ENCODE measurements around the gene PRSS56. TPM values are rescaled to one million over a fixed set of nuclear protein-coding genes. Genes with fewer than 3 reads are reported as not detected.
A peak's percentile ranks its signal among the peaks of the same experiment; 100 is the strongest.

PRSS56 gene
- not detected for total RNA-seq
- 8.4 TPM for polyA plus RNA-seq (2013, experiment 1 of 2)
- 3.4 TPM for polyA plus RNA-seq (2013, experiment 2 of 2)
- long read RNA-seq, experiment 1: 0 reads
- long read RNA-seq, experiment 2: 0 reads
- long read RNA-seq, experiment 3: 0 reads
- long read RNA-seq, experiment 4: 0 reads

GRCh38 chr2:232519581-232520438 lies at the start of gene PRSS56:
TSS of gene PRSS56 (plus strand) at chr2:232520388. CDS start at chr2:232520599, 211 bp downstream.
- Histone ChIP-seq H3K27ac (ENCODE audit: low read depth, low read length) (no peak within 1 kb of the TSS), H3K4me1 (ENCODE audit: control insufficient read depth, insufficient read depth, low read length) (no peaks in the 10 kb centered on the region), H3K27me3 (ENCODE audit: control insufficient read depth, insufficient read depth, low read length, poor library complexity, severe bottlenecking) (peaks cover 55% of the 10 kb centered on the region), H3K9me3 (ENCODE audit: control insufficient read depth, low read length) (no peaks in the 10 kb centered on the region), H3K9ac (ENCODE audit: extremely low read depth, low read length, poor library complexity, severe bottlenecking) (no peak within 1 kb of the TSS), H3K36me3 (ENCODE audit: control insufficient read depth, insufficient read depth, low read length) (no peaks in the 10 kb centered on the region), H3K4me3 (ENCODE audit: low read length) (no peak within 1 kb of the TSS)
- peaks cover 3% of the 10 kb centered on the region for H3K4me1 Mint-ChIP-seq
- TF ChIP-seq CTCF (conservative IDR thresholded peaks at IDR 0.05): no peak
- no peak within 1 kb of the TSS for H3K4me3 Mint-ChIP-seq
- 77 to 78% methylated on average over 9 to 19 of the region's 19 CpGs for WGBS, 2 experiments (ENCODE audit: insufficient coverage in 1 of 2, insufficient read length in 1 of 2)
- H3K27me3 Mint-ChIP-seq (ENCODE audit: insufficient read depth): peaks cover 46% of the 10 kb centered on the region
- peak; percentile 54 for DNase-seq
- H3K27ac Mint-ChIP-seq: no peak within 1 kb of the TSS
- no peaks in the 10 kb centered on the region for H3K9me3 Mint-ChIP-seq
- no peaks in the 10 kb centered on the region for H3K36me3 Mint-ChIP-seq (ENCODE audit: low read depth)

GRCh38 chr2:232473467-232473890 lies 46.7 kb upstream of the PRSS56 start:
- H3K9ac ChIP-seq (ENCODE audit: extremely low read depth, low read length, poor library complexity, severe bottlenecking): no peak overlapping the region
- H3K27me3 Mint-ChIP-seq (ENCODE audit: insufficient read depth): peaks cover 58% of the 10 kb centered on the region

GRCh38 chr2:232476045-232476444 lies 44.1 kb upstream of the PRSS56 start:
- no peak overlapping the region for H3K27ac ChIP-seq (ENCODE audit: low read depth, low read length)
- TF ChIP-seq CTCF (conservative IDR thresholded peaks at IDR 0.05): no peak
- no peaks in the 10 kb centered on the region for H3K4me1 ChIP-seq (ENCODE audit: control insufficient read depth, insufficient read depth, low read length)
- peak; percentile 26 for DNase-seq
- H3K4me3 Mint-ChIP-seq: no peak overlapping the region
- H3K36me3 Mint-ChIP-seq (ENCODE audit: low read depth): no peaks in the 10 kb centered on the region
- H3K9me3 ChIP-seq (ENCODE audit: control insufficient read depth, low read length): no peaks in the 10 kb centered on the region
- 87 to 90% methylated on average over 2 of the region's 2 CpGs for whole genome bisulfite sequencing, 2 experiments (ENCODE audit: insufficient coverage in 1 of 2, insufficient read length in 1 of 2)
- H3K9ac ChIP-seq (ENCODE audit: extremely low read depth, low read length, poor library complexity, severe bottlenecking): no peak overlapping the region
- peaks cover 30% of the 10 kb centered on the region for H3K27me3 ChIP-seq (ENCODE audit: control insufficient read depth, insufficient read depth, low read length, poor library complexity, severe bottlenecking)
- no peaks in the 10 kb centered on the region for H3K9me3 Mint-ChIP-seq
- H3K4me3 ChIP-seq (ENCODE audit: low read length): no peak overlapping the region
- H3K36me3 ChIP-seq (ENCODE audit: control insufficient read depth, insufficient read depth, low read length): no peaks in the 10 kb centered on the region
- no peaks in the 10 kb centered on the region for H3K4me1 Mint-ChIP-seq
- no peak overlapping the region for H3K27ac Mint-ChIP-seq
- peaks cover 43% of the 10 kb centered on the region for H3K27me3 Mint-ChIP-seq (ENCODE audit: insufficient read depth)

More at GRCh38 chr2:232473467-232473890, 46.7 kb upstream of the PRSS56 start:
- H3K27ac ChIP-seq (ENCODE audit: low read depth, low read length): no peak overlapping the region
- H3K27me3 ChIP-seq (ENCODE audit: control insufficient read depth, insufficient read depth, low read length, poor library complexity, severe bottlenecking): peaks cover 42% of the 10 kb centered on the region
- H3K9me3 ChIP-seq (ENCODE audit: control insufficient read depth, low read length): no peaks in the 10 kb centered on the region
- peak; percentile 20 for DNase-seq
- Mint-ChIP-seq H3K36me3 (ENCODE audit: low read depth) (no peaks in the 10 kb centered on the region), H3K27ac (no peak overlapping the region), H3K9me3 (no peaks in the 10 kb centered on the region), H3K4me3 (no peak overlapping the region), H3K4me1 (no peaks in the 10 kb centered on the region)
- no peak overlapping the region for H3K4me3 ChIP-seq (ENCODE audit: low read length)
- H3K4me1 ChIP-seq (ENCODE audit: control insufficient read depth, insufficient read depth, low read length): no peaks in the 10 kb centered on the region
- 78 to 87% methylated on average over 6 of the region's 6 CpGs for WGBS, 2 experiments (ENCODE audit: insufficient coverage in 1 of 2, insufficient read length in 1 of 2)
- no peak for TF ChIP-seq CTCF (conservative IDR thresholded peaks at IDR 0.05)
- no peaks in the 10 kb centered on the region for H3K36me3 ChIP-seq (ENCODE audit: control insufficient read depth, insufficient read depth, low read length)
